CD4-positive, alpha-beta T cell treated with Interferon gamma for 1 hour (primary cell): ENCODE measurements around the gene MCRS1.

Experiments
- DNase-seq: peaks from one replicate; pipeline ENCODE4 v3.0.0-alpha.2; 2020

Gene MCRS1

GRCh38 chr12:49554266-49554665 is 13.7 kb downstream of the MCRS1 start:
- DNase-seq: no peak

GRCh38 chr12:49553512-49554088 is 14.3 kb downstream of the MCRS1 start:
- no peak for DNase-seq

GRCh38 chr12:49552899-49553298 is 15.0 kb downstream of the MCRS1 start:
- no peak for DNase-seq

GRCh38 chr12:49552425-49552824 is 15.5 kb downstream of the MCRS1 start:
- DNase-seq: no peak

GRCh38 chr12:49552014-49552413 is 15.9 kb downstream of the MCRS1 start:
- DNase-seq: no peak

GRCh38 chr12:49550693-49551252 is 17.2 kb downstream of the MCRS1 start:
- DNase-seq: no peak

GRCh38 chr12:49549735-49550692 is 17.9 kb downstream of the MCRS1 start:
- DNase-seq: no peak

- peak; percentile 8 for DNase-seq
These were observed 18.9 kb downstream of the MCRS1 start for GRCh38 chr12:49548822-49549648.

GRCh38 chr12:49548481-49548821 is 19.5 kb downstream of the MCRS1 start:
- DNase-seq: no peak

GRCh38 chr12:49547090-49547690 is 20.8 kb downstream of the MCRS1 start:
- no peak for DNase-seq

GRCh38 chr12:49546481-49546880 is 21.5 kb downstream of the MCRS1 start:
- no peak for DNase-seq

GRCh38 chr12:49545815-49546214 is 22.1 kb downstream of the MCRS1 start:
- no peak for DNase-seq

- no peak for DNase-seq
These were observed 23.8 kb downstream of the MCRS1 start for GRCh38 chr12:49543914-49544815.

- DNase-seq: no peak
These were observed 24.6 kb downstream of the MCRS1 start for GRCh38 chr12:49543221-49543913.

- DNase-seq: no peak
These were observed 25.3 kb downstream of the MCRS1 start for GRCh38 chr12:49542592-49543160.

- DNase-seq: no peak
These were observed 25.9 kb downstream of the MCRS1 start for GRCh38 chr12:49541911-49542505.

- DNase-seq: no peak
These were observed 26.6 kb downstream of the MCRS1 start for GRCh38 chr12:49541140-49541861.

GRCh38 chr12:49540229-49541139 is 27.5 kb downstream of the MCRS1 start:
- DNase-seq: no peak
